T follicular helper cell (primary cell): ENCODE data around the gene SAMD9L.

Experiments
- DNase-seq: peaks from one replicate; pipeline ENCODE4 v3.0.0-alpha.2; 2020; ENCODE audit warnings: low read depth
- total RNA-seq, 2 experiments: gene quantifications; one replicate each; lab custom pipeline; 2026; lab: John Stamatoyannopoulos, UW

The SAMD9L gene
- total RNA-seq = 72.5 to 97.5 reads per million in 2 experiments

DNA sequence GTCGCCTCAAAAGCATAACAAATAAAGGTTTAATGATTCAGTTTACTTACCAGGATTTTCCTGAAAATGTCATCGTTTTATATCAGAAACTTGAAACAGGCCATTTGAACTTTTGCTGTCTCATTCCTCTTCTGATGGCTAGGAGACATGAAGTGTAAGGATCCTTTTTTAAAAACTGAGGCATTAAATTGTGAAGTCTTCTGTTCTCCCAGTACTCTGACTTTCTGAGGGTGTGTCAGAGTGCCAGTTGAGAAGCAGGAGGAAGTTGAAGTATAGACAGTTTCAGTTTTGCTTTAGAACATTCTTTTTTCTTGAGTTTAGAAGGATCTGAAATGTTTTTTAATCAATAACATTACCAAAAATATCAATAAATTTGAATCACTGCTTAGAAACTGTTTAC is at the start of gene SAMD9L:
Gene SAMD9L, minus strand, starts transcription at position 242 of the 400 bp plus-strand sequence. CDS start 12,414 bp downstream, outside the sequence.
- DNase-seq = no peak

DNA sequence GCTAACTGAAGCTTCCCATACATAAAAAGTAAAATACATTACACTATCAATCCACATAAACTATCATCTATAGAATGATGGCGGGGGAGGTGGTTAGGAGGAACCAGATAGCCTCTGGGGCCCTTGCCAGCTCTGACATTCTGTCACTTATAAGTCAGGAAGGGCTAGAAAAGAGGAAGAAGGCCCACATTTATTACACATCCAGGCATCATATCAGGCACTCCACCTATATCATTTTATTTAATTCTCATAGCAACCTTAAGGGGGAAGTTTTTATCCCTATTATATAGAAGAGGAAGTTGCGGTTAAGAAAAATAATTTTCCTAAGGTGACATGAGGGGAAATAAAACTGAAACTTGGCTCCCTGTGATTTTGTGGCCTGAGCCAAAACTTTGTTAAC is 48.2 kb upstream of the SAMD9L start:
- no peak for DNase-seq

DNA sequence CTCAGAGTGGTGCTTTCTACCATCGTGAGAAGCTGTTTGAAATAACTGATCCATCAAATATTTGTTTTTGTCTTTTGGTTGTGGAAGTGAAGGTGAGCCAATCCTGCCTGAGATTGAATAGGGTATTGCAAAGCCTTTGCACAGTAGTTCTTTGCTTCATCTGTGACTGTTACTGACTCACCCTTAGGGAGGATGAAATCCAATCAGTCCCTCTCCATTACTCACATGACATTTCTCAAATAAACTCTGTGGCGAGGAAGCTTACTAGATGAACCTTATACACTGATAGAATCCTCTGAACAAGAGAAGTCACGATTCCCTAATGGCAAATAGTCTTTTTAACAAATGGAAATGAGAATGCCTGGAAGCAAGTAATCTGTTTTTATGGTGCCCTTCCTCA is 46.2 kb upstream of the SAMD9L start:
- no peak for DNase-seq

DNA sequence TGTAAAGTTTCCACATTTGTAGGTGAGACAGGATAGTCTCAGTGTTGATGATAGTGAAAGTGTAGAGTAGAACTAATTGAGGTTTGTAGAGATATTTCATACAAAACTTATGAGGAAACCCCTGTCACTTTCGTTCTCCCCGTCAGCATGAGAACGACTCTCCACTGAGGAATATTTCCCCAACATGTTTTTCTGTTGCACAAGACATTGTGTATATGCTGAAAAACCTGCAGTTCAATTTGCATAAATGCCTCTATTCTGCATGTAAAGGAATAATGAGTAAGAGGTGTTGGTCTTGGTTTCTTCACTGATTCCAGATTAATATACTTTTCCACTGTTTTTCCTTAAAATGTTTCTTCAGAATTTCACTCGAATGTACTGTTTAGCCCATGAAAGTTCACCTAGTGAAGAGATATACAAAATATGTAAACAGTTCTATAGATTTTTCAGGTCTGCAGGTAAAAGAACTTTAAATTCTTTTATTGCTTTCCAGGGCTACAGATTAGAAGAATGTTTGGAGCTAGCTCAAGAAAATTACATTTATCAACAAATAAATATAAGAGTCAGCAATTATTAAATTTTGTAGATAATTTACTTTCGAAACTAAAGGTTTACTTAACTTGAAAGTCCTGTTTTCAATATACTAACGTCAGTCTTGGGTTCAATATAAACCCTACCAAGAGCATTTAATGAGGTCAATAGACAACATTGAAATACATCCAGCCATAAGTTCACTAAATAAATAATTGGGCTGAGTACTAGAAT is 40.9 kb upstream of the SAMD9L start:
- DNase-seq = no peak

DNA sequence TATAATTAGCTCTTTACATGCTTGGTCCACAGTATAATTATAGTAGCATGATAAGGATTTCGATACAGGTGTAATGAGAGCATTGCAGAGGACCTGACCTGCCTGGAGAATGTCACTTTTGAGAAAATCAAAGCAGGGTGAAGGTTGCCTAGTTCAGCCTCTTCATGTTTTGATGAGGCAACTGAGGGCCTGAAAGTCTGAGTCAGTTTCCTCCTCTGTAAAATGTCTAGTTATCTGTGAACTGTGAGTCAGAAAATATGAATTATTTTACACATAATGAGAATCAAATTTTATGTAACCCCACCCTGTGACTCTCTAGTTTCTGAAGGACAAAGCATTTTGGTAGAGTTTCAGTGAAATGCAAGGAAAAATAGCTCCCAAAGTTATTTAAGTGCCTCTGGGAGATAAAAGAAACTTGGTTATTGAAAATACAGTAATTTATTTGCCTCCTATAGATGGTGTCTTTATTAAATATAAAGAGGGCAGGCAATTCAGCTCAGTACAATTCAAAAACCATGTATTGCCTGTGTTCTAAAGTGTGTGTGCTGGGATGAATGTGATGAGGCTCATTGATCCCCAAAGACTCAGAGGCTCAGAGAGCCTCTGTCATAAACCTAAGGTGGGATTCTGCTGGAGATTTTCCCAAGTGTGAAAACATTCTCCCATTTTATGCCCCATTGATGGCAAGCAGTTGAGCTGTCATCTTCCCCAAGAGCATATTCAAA is 37.3 kb upstream of the SAMD9L start:
- no peak for DNase-seq

DNA sequence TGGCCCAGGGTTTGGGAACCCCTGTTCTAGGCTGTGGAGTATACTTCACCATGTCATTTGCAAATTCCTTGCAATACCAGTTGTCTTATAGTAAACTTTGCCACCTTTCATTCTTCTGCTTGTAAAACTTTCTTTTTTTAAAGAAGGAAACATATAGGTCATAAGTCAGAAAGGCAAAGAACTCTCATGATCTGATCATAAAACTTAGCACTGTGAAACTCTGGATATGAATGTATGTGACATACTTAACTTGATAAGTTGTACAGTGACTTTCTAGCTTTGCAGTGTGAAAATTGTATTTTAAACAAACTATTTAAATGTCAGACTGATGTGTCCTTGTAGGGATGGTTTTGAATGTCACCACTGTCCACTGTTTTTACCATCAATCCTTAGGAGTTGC is 31.0 kb upstream of the SAMD9L start:
- DNase-seq = no peak

DNA sequence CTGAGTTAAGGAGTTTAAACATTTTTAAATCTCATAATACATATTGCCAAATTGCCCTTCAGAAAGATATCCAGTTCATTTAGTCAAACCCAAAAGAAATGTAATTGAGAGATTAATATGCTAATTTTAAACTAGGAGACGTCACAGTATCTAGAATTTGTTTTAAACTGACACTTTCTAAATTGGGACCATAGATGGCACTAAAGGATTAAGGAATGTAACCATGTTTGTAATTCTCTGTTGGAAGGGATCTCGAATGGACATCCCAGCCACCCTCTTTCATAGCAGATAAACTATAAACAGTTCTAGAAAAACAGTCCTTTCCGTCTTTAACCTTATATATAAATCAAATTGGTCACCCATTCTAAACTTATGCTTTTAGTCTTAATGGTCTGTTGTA is 30.0 kb upstream of the SAMD9L start:
- DNase-seq = no peak

DNA sequence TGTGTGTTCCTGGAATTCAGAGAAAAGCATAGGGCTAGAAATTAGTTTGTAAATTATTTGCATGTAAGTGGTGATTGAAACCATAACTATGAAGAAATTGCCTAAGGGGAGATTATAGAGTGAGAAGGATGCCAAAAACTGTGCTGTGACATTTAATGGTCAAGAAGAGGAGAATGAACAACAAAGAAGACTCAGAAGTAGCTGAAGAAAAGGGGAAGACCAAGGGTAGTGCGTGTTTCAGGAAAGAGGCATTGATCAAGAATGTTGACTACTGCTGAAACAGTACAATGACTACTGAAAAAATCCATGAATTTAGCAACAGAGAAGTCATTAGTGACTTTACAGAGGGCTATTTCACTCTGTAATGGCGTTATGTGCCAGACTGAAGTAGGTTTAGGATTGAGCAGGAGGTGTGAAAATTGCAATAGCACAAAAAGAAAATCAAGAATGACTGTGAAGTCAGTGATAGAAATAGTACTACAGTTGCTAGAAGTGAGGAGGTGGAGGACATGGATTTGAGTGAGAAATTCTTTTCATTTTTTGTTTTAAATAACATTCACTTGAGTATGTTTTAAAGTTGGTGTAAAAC is 28.9 kb upstream of the SAMD9L start:
- no peak for DNase-seq

DNA sequence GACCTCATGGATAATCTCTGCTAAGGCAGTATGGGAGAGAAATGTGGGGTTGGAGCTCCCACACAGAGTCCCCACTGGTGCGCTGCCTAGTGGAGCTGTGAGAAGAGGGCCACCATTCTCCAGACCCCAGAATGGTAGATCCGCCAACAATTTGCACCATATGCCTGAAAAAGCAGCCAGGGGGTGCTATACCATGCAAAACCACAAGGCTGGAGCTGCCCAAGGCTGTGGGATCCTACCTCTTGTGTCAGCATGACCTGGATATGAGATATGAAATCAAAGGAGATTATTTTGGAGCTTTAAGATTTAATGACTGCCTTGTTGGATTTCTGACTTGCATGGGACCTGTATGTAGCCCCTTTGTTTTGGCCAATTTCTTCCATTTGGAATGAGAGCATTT is 27.0 kb upstream of the SAMD9L start:
- no peak for DNase-seq

DNA sequence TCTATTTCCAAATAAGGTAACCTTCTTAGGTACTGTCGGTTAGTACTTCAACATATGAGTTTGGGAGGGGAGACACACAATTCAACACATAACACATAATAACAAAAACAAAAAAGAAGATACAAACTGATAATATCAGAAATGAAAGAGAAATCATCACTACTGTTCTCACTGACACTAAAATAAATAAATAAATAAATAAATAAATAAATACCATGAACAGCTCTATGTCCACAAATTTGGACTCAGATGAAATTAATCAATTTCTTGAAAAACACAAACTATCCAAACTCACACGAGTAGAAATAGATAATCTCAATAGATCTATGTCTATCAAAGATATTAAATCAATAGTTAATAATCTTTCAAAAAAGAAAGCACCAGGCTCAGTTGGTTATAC is 24.5 kb upstream of the SAMD9L start:
- no peak for DNase-seq

DNA sequence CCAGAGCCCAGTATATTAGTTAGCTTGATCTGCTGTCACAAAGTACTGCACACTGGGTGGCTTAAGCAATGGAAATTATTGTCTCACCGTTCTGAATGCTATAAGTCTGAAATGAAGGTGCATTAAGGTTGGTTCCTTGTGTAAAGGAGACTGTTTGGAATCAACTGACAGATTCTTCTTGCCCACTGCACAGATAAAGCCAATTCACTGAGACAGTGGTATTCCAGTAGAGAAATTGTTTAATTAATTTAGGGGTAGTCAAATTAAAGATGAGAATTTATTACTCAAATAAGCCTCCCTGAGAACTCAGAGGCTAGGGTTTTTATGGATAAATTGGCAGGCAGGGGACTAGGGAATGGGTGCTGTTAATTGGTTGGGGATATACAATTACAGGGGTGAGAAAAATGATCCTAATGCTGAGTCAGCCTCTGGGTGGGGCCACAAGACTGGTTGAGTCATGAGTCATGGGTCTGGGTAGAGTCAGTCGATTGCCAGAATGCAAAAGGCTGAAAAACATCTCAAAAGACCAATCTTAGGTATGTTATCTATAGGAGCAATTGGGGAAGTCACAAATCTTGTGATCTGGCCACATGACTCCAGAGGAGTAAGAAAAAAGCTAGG is 23.5 kb upstream of the SAMD9L start:
- DNase-seq = no peak

DNA sequence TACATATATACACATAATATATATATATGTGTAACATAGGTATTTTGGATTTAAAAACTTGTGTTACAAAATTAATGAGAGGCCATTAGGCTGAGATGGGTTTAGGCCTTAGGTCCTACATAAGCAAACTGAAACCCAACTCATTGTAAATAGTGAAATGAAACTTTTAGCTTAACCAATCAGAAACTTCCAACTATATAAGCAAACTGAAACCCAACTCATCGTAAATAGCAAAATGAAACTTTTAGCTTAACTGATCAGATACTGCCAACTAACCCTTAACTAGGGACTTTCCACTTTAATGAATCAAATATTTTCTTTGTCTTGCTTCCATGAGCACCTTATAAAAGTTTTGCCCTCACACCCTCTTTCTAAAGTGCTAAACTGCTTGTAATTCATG is 17.3 kb upstream of the SAMD9L start:
- DNase-seq = no peak

DNA sequence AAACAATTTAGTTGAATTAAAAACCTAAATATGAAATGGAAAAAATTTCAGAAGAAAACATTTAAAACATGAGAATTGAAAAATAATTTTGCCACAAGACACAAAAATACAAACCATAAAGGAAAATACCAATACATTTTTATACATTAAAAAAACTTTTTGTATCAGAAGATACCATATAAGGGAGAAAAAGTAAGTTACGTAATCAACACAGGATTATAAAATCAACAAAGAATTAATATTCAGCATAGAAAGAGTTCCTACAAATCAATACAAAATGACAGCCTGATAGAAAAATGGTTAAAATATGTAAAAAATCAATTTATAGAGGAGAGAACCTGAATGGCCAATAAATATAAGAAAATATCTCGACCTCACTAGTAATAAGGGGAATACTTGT is 16.6 kb upstream of the SAMD9L start:
- no peak for DNase-seq

DNA sequence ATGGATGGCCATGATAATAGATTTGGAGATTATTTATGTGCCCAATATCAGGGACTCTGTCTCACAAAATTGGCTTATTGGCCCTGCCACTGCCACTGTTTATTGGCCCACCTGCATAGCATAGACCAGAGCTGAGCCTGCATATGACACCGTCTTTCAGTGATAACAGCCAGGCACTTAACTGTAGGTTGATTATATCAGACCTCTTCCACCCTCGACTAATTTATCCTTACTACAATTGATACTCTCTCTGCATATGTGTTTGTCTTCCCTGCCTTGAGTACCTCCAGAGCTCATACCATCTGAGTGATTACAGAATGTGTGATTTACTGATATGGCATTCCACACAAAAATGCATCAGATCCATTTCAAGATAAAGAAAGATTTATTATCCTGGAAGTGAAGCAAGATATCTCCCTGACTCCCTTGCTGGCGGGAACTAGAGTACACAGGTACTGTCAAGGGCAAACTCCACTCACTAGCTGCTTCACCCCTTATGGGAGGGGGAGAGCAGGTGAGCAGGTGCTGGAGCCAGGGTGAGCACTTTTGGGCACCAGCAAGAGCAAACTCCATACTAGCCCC is 13.1 kb upstream of the SAMD9L start:
- DNase-seq = no peak

DNA sequence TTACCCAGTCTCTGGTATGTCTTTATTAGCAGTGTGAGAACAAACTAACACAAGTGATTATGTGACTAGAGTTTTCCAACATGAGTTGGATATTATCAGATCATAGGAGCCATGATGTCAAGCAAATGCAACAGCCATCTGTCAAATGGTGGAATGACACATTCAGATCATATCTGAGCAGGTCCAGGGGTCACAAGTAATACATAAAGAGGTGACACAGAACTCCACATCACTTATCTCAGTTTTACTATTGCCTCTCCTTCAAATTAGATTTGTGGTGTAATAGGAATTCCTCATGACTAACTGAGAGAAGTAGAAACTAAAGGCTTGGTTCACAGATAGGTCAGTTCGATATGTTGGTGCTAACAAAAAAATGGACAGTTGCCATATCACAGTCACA is 12.2 kb upstream of the SAMD9L start:
- DNase-seq = no peak

DNA sequence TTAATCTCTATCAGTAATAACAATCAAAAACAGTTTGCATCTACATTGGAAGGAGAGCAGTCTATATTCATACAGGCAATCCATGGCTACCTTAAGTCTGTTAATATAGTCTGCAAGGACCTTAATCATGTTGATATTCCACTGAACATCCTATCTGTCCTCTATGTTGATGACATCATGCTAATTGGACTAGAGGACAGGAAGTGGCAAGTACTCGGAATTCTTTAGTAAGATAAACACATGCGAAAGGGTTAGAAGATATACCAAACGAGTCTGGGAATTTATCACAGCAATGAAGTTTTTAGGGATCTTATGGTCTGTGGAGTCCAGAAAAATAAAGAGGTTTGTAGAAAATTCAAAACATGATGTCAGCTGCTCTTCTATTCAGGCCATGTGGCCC is 11.3 kb upstream of the SAMD9L start:
- no peak for DNase-seq

DNA sequence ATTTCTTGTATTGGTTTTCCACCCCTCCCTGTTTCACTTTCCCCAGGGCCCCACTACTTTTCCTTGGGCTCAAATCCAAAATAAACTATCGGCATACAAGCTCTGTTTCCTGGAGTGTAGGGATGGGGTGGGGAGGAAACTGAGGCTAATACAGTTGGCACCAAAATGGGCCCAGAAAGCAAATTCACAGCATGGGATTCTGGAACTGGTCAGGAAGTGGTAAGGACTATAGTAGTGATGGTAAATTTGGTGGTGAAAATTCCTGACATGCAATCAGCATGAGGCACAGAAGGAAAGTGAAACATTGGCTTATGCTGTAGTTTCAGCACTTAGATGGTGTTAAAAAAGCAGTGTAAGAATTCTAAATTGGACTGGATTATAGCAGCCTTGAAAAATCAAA is 8.7 kb upstream of the SAMD9L start:
- no peak for DNase-seq

DNA sequence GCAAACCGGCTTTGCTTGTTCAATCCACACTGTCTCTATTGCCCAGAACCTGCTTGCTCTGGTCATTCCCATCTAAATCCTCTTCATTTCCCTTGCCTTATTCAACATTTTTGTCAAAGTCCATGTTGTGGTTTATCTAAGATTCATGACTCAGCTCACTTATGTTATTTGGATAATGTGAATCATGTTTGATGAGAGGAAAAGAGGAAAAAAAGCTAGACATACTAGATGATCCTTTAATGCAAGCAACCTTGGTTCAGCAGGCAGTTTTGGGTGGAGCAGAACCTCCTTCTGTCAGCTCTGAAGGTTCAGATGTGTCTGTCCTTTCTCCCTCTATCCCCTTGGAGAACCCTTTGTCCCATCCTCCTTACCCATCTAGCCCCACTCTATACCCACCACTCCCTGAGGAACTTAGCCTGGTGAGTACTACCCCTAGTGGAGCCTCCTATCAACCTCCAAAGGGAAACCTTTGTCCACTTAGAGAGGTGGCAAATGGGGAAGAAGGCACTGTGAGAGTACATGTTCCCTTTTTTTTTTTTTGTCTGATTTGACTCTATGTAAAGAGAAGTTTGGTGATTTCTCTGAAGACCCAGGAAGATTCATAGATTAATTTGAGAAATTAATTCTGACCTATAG is 2.1 kb upstream of the SAMD9L start:
- DNase-seq = no peak

DNA sequence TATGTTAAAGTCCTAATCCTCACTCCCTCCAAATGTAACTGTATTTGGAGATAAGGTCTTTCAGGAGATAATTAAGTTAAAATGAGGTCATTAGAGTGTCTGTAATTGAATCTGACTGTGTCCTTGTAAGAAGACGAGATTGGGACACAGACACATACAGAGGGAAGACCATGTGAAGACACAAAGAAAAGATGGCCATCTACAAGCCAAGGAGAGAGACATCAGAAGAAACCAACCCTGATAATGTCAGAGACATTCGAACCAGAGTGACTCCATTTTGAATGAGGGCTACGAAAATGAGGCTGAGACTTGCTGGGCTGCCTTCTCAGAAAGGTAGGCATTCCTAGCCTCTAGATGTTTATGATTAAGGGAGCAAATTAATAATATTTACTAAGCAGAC is 542 bp upstream of the SAMD9L start:
- no peak for DNase-seq

DNA sequence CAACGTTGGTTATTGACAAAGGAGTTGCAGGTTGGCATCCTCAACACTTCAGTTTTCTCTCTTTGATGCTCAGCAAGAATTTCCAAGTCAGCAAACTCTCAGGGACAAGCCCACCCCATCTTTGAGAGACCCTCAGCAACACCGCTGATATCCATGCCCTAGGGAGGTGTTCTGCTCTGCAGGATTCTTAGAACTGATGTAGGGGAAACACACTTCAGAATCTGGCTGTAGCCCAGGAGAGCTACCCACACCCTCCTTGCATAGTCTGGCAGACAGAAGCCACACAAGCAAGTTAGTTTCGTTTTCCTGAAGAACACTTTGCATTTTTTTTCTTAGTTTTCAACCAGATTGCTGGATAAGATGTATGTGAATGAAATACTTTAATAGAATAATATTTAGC is 822 bp downstream of the SAMD9L start:
- DNase-seq = no peak

DNA sequence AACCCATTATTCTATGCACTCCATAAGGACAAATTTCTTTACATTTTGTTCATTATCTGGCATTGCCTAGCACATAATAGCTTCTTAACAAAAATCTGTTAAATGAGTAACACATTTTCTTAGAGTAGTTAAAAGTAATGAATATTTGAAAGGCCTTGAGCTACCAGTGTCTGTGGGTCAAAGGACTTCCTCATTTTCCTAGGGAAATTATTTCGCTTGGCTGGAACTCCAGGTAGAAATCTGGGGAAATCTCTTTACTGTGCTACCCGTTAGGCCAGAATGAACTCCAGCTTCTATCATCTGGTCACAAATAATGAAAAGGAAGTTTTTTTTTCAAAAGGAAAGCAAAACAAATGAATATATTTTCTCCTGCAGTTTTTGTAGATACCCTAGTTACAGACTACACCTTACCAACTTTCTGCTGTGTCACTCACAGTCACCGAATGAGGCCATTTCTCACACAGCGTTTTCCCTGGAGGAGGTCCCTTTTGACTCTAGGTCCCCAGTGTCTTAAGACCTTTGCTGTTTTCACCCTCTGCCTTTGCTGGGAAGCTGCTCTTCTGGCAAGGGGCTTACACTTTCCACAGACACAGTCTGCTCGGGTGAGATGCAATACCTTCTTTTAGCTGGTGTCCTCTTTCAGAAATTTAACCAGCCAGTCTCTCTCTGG is 1.6 kb downstream of the SAMD9L start:
- no peak for DNase-seq
